ENCODE data around the gene EFL1. TPM values are rescaled to one million over a fixed set of nuclear protein-coding genes. Genes with fewer than 3 reads are reported as not detected.

EFL1 gene
- total and polyA plus RNA-seq, 9 of the 15 experiments (the other 6 are each of a cell fraction or from before 2014, with no cell fraction given): 4.8 to 32.5 (median 16.9) TPM

- peak; percentile 53 to 76 (median 65); a peak in 5 of 6 replicates for TF ChIP-seq CTCF (IDR thresholded peaks at IDR 0.05 in 2 of 3, conservative IDR thresholded peaks at IDR 0.05 in 1 of 3; ENCODE audit: insufficient read depth in 2 of 3, low read depth in 1 of 3, low read length in 3 of 3)
- TF ChIP-seq MCM7 (IDR thresholded peaks at IDR 0.05): no peak
- TF ChIP-seq BRD9 (IDR thresholded peaks at IDR 0.05; ENCODE audit: low read depth, partially characterized antibody): peak; percentile 40
- TF ChIP-seq, protein P1, sequence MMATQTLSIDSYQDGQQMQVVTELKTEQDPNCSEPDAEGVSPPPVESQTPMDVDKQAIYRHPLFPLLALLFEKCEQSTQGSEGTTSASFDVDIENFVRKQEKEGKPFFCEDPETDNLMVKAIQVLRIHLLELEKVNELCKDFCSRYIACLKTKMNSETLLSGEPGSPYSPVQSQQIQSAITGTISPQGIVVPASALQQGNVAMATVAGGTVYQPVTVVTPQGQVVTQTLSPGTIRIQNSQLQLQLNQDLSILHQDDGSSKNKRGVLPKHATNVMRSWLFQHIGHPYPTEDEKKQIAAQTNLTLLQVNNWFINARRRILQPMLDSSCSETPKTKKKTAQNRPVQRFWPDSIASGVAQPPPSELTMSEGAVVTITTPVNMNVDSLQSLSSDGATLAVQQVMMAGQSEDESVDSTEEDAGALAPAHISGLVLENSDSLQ (IDR thresholded peaks at IDR 0.05): no peak
- TF ChIP-seq HOMEZ (CRISPR knock-in tag; IDR thresholded peaks at IDR 0.05): no peak
- TF ChIP-seq RFX5 (IDR thresholded peaks at IDR 0.05; ENCODE audit: low read depth, low read length): no peak
- no peak for TF ChIP-seq MEIS2 (IDR thresholded peaks at IDR 0.05; ENCODE audit: partially characterized antibody)
- TF ChIP-seq, protein P2, sequence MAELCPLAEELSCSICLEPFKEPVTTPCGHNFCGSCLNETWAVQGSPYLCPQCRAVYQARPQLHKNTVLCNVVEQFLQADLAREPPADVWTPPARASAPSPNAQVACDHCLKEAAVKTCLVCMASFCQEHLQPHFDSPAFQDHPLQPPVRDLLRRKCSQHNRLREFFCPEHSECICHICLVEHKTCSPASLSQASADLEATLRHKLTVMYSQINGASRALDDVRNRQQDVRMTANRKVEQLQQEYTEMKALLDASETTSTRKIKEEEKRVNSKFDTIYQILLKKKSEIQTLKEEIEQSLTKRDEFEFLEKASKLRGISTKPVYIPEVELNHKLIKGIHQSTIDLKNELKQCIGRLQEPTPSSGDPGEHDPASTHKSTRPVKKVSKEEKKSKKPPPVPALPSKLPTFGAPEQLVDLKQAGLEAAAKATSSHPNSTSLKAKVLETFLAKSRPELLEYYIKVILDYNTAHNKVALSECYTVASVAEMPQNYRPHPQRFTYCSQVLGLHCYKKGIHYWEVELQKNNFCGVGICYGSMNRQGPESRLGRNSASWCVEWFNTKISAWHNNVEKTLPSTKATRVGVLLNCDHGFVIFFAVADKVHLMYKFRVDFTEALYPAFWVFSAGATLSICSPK (IDR thresholded peaks at IDR 0.05; ENCODE audit: borderline replicate concordance): no peak
- no peak for TF ChIP-seq HDAC8 (tag; IDR thresholded peaks at IDR 0.05)
- no peak for TF ChIP-seq POLR3A (IDR thresholded peaks at IDR 0.05; ENCODE audit: borderline replicate concordance, extremely low read depth, insufficient read depth, insufficient read length)
Measured at GRCh38 chr15:82139823-82140268, 122.7 kb downstream of the EFL1 start (continued).

All from K562 (cell line).